ENCODE results near the gene KSR2.
"Not testable (repeated sequence)": the region's sequence is repeated elsewhere in the genome, so short reads cannot be mapped to it uniquely, and the experiment has no call there.

KSR2 gene

DNA sequence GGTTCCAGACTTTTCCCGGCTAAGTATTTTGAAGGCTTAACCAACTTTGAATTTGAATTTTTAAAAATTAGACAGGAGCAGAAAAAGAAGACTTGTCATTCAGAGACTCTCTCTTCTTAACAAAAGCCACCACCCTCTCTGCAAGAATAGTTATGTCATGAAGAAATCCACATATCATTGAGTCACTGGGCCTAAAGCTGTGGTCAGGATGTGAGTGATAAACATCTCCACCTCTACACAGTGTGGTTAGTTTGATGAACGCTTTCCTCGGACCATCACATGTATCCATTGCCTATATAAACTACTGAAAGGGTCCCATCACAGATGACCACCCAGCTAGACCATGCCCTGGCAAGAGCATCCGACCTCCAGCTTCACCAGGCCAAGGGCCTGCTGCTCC, 226.1 kb downstream of the KSR2 start:
- DNase-seq, result no peak

DNA sequence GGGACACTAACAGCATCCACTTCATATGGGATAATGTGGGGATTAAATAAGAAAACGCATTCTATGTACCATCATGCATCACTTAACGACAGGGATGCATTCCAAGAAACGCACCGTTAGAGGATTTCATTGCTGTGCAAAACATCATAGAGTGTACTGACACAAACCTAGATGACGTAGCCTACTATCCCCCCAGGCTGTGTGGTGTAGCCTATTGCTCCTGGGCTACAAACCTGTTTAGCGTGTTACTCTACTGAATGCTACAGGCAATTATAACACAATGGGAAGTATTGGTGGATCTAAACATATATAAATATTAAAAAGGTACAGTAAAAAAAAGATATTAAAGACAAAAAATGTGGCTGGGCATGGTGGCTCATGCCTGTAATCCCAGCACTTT, 230.6 kb downstream of the KSR2 start:
- no peak for DNase-seq

DNA sequence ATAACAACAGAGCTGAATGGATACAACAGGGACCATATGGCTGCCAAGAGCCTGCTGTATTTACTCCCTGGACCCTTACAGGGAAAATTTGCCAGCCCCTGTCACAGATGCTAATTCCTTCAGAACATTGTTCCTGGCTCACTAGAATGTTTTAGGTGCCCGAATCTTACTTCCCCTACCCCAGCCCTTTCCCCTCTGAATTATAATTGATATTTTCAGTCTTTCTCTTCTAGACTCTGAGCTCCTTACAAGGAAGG, 235.3 kb downstream of the KSR2 start:
- DNase-seq, result no peak

DNA sequence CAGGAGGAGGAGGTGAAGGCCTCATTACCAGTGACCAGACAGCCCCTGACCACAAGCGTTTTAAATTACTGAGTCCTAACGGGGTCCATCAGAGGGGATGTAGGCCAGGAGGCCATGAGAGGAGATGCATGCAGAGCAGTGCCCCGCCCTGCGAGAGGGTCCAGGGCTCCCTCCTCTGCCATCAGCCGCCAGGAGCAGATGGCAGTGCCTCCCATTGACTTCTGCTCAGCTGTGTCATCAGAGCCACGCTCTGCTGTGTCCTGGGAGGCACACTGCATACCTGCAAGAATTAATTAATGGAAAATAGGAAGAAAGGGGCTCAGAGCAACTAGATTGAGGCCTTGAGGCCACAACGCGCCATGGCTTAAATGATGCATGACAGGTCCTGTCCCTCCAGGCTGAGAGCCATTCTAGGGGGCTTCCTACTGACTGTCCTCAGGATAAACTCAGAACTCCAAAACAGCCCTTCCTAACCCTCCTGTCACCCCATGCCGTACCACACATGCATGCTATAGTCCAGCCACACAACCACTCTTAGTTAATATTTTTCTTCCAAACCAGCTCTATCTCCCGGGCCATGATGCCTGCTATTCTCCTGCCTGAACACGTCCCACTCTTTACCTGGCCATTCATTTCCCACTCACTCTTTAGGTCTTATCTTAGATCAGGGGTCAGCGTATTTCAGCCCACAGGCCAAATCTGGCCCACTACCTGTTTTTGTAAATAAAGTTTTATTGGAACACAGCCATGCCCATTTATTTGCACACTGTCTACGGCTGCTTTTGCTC, 235.8 kb downstream of the KSR2 start:
- DNase-seq, result no peak

GRCh38 chr12:117731131-117731530, 237.7 kb downstream of the KSR2 start:
- DNase-seq, result not testable (repeated sequence)

- no peak for DNase-seq
Measured at GRCh38 chr12:117727301-117727700, 241.5 kb downstream of the KSR2 start.

DNA sequence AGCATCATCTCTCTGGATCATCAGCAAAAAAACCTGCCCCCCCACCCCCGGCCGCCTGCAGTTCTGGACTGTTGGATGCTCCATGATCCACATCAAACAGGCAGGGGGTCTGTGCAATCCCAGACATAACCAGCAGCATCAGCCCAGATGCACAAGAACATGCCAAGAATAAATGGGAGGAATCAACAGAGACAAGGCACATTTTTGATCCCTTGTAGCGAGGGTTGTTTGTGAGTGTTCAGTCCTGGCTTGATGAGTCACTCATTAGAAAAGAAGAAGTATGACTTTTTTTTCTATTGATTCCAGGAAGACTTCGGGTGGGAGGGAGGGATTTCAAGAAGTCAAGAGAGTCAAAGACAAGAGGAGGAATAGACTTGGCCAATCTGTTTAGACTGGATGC, 244.2 kb downstream of the KSR2 start:
- no peak for DNase-seq

DNA sequence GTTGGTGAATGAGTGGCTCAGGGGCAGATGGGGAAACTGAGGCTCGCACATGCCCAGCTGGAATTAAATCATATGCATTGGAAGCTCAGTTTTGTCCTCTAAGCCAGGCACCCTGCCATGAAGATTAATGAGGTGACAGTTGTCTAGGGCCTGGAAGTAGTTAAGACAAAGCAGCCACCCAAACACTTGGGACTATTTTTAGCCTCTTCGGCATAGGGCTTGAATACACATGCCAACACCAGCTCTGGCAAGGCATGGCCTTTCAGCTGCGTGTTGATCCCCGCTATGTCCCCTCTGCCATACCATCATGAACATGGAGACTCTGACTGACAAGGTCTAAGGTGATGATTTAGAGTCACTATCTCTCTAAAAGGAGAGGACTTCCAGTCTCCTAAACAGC, 250.2 kb downstream of the KSR2 start:
- DNase-seq, result no peak

DNA sequence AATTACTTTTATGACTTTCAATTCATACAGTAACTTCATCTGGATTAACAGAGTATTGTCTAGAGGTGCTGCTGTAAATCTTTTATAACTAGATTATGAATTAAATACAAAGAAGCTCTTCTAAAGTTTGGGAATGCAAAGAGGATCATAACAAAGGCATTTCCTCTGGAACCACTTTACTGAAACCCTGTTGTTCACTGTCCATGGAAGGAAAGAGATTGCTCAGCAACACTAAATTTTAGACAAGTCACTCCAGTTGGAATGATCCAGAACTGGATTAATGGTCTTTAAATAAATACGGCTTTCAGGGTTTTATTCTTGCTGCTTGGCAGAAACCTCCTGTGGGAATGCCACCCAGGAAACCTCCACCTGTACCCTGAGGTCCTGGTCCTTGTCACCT, 250.6 kb downstream of the KSR2 start:
- DNase-seq, result no peak

- no peak for DNase-seq
Measured at GRCh38 chr12:117714203-117714602, 254.6 kb downstream of the KSR2 start.

DNA sequence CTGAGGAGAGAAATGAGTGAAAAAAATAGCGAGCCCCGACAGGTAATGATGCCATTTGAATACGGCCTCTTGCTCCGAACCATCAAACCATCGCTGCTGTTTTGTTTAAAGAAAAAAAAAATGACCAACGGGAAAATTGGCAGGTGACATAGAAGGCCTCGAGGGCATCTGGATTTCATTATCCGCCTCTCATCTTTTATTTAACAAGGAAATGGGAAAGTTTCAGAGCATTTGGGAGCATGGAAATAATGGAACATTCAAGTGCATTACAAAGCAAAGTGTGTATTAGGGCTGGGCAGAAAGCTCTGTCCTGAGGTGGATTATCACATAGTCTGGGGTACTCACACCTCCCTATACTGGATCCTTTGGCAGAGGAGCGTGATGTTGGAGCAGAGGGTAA, 258.7 kb downstream of the KSR2 start:
- DNase-seq, result no peak

DNA sequence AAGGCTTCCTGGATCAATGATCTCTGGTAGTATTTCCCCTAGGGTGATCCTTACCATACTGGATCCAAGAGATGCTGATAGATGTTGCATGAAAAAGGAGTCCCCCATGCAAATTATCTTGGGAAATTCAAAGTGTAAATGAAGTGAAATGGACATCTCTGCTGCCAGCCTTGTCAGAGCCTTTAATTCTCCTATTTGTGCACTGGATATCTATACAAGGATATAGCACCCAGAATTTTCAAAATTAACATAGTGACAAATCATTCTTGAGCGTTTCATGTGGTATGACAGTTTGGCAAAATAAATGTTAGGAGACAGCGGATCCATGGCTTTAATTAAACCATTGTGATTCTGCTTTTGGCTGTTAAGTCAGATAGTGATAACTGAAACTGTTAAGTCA, 260.9 kb downstream of the KSR2 start:
- DNase-seq, result no peak

DNA sequence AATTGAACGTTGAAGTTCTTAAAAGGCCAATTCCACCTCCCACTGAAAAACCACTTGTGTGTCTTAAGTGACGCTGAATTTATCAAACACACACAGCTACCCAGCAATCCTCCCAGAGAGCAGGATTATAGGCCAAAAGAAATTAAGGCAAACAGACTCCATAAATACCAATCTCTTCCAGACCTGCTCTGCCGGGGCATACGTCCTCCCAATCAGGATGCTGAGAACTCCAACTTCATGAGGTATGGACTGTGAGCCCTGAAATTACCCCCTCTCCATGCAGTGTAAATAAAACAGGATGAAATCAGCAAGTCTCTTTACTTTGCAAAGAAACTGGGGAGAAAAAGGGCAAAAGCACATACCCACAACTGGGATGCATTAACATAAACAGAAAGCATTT, 265.2 kb downstream of the KSR2 start:
- DNase-seq, result no peak

GRCh38 chr12:117702741-117703140, 266.0 kb downstream of the KSR2 start:
- DNase-seq, result no peak

DNA sequence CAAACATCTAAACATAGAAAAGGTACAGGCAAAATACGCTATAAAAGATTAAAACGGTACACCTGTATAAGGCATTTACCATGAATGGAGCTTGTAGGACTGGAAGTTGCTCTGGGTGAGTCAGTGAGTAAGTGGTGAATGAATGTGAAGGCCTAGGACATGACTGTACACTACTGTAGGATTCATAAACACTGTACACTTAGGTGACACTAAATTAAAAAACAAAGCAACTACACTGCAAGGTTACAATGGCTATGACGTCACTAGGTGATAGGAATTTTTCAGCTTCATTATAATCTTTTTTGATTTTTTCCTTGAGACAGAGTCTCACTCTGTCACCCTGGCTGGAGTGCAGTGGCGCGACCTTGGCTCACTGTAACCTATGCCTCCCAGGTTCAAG, 269.2 kb downstream of the KSR2 start:
- DNase-seq, result no peak

- no peak for DNase-seq
Measured at GRCh38 chr12:117699118-117699517, 269.7 kb downstream of the KSR2 start.

DNA sequence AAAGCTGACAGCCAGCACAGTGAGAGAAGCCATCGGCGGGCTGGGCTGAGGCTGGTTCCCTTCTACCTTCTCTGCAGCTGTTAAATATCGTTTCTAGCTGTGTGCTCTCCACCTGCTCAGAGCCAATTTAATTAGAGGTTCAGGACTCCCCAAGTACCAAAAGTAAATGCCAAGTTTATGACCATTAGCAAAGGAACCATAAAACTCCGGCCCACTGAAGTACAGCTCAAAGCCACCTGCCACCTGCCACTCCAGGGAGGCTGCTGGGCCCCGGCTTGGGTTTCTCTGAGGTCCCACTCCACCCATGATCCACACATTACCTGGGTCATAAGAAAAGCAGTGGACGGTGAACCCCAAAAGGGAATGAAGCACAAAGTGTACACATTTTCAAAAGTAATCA, 272.8 kb downstream of the KSR2 start:
- DNase-seq, result no peak

GRCh38 chr12:117692512-117692911, 276.3 kb downstream of the KSR2 start:
- DNase-seq, result no peak

GRCh38 chr12:117689857-117690256, 278.9 kb downstream of the KSR2 start:
- no peak for DNase-seq

DNA sequence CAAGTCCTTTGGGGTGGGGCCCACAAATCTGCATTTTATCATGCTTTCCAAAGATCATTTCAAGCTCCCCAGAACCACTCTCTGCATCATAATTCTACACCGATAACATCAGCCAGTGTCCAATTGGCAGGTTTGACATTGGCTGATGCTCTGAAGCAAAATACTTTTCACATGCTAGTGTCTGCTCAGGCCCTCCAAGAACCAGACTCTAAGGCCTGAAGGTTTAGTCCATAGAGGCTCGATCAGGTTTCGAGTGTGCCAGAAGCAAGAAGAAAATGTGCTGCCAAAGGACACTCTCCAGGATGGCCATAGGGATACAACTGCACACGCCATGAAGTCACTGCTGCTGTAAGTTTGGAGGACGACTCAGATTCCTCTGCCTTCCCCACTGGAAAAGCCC, 280.3 kb downstream of the KSR2 start:
- DNase-seq, result no peak

GRCh38 chr12:117686911-117687377, 281.8 kb downstream of the KSR2 start:
- no peak for DNase-seq

DNA sequence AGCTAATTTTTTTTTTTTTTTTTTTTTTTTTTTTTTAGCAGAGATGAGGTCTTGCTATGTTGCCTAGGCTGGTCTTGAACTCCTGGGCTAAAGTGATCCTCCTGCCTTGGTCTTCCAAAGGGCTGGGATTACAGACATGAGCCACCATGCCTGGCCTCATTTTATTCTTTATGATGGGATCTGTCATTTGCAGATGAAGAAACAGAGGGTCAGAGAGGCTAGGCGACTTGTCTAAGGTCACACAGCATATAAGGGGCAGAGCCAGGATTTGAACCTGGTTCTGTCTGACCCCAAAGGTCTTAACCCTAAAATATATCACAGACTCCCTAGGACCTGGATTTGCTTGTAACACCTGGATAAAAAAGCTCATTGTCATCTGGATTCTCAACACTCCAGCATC, 282.6 kb downstream of the KSR2 start:
- DNase-seq, result no peak

- no peak for DNase-seq
Measured at GRCh38 chr12:117685110-117685926, 283.5 kb downstream of the KSR2 start.

GRCh38 chr12:117684471-117684870, 284.3 kb downstream of the KSR2 start:
- DNase-seq, result no peak

GRCh38 chr12:117680312-117680711, 288.5 kb downstream of the KSR2 start:
- DNase-seq, result no peak
